HEK293 (cell line): ENCODE measurements around the gene ZNF23.

Experiments
- CTCF ChIP-seq: fragments of 450-650 bp; formaldehyde crosslinking; IDR thresholded peaks from 2 replicates; pipeline ENCODE4 v1.5.1; 2016; ENCODE audit warnings: missing biosample characterization, missing genetic modification characterization
- HOXC10 ChIP-seq: sonication (generic); formaldehyde crosslinking; IDR thresholded peaks from 2 replicates; pipeline ENCODE4 v1.8.1; 2023; ENCODE audit warnings: mild to moderate bottlenecking, missing genetic modification reagents
- KLF17 ChIP-seq: fragments of 450-650 bp; formaldehyde crosslinking; IDR thresholded peaks from 2 replicates; pipeline ENCODE4 v1.5.1; 2016; ENCODE audit warnings: missing biosample characterization, missing genetic modification characterization
- KLF8 ChIP-seq: fragments of 450-650 bp; formaldehyde crosslinking; IDR thresholded peaks from 2 replicates; pipeline ENCODE4 v1.5.1; 2016; ENCODE audit warnings: missing biosample characterization, missing genetic modification characterization
- KLF9 ChIP-seq: fragments of 450-650 bp; formaldehyde crosslinking; IDR thresholded peaks from 2 replicates; pipeline ENCODE4 v1.5.1; 2016; ENCODE audit warnings: missing biosample characterization, missing genetic modification characterization, low read depth
- OVOL3 ChIP-seq: fragments of 450-650 bp; formaldehyde crosslinking; IDR thresholded peaks from 2 replicates; pipeline ENCODE4 v1.5.1; 2016; ENCODE audit warnings: missing biosample characterization, missing genetic modification characterization
- SP3 ChIP-seq: fragments of 450-650 bp; formaldehyde crosslinking; IDR thresholded peaks from 2 replicates; pipeline ENCODE4 v1.5.1; 2016; ENCODE audit warnings: missing biosample characterization, missing genetic modification characterization
- ZBTB10 ChIP-seq: fragments of 450-650 bp; formaldehyde crosslinking; IDR thresholded peaks from 2 replicates; pipeline ENCODE4 v1.5.1; 2016; ENCODE audit warnings: missing biosample characterization, missing genetic modification characterization
- ZBTB7A ChIP-seq: fragments of 450-650 bp; formaldehyde crosslinking; IDR thresholded peaks from 2 replicates; pipeline ENCODE4 v1.5.1; 2016; ENCODE audit warnings: low read depth, missing biosample characterization, missing genetic modification characterization
- ZBTB8A ChIP-seq: fragments of 450-650 bp; formaldehyde crosslinking; IDR thresholded peaks from 2 replicates; pipeline ENCODE4 v1.5.1; 2016; ENCODE audit warnings: missing biosample characterization, missing genetic modification characterization
- ZNF157 ChIP-seq: fragments of 450-650 bp; formaldehyde crosslinking; IDR thresholded peaks from 2 replicates; pipeline ENCODE4 v1.5.1; 2016; ENCODE audit warnings: missing biosample characterization, missing genetic modification characterization
- ZNF16 ChIP-seq: fragments of 450-650 bp; formaldehyde crosslinking; IDR thresholded peaks from 2 replicates; pipeline ENCODE4 v1.5.1; 2016; ENCODE audit warnings: low read depth, missing biosample characterization, missing genetic modification characterization
- ZNF18 ChIP-seq: fragments of 450-650 bp; formaldehyde crosslinking; IDR thresholded peaks from 2 replicates; pipeline ENCODE4 v1.5.1; 2016; ENCODE audit warnings: missing biosample characterization, missing genetic modification characterization
- ZNF211 ChIP-seq: fragments of 450-650 bp; formaldehyde crosslinking; IDR thresholded peaks from 2 replicates; pipeline ENCODE4 v1.5.1; 2016; ENCODE audit warnings: low read depth, missing biosample characterization, missing genetic modification characterization
- ZNF221 ChIP-seq: fragments of 450-650 bp; formaldehyde crosslinking; IDR thresholded peaks from 2 replicates; pipeline ENCODE4 v1.5.1; 2017; ENCODE audit warnings: missing biosample characterization, missing genetic modification characterization, borderline replicate concordance
- ZNF473 ChIP-seq: fragments of 450-650 bp; formaldehyde crosslinking; IDR thresholded peaks from 2 replicates; pipeline ENCODE4 v1.5.1; 2017; ENCODE audit warnings: missing biosample characterization, missing genetic modification characterization
- ZNF548 ChIP-seq: fragments of 450-650 bp; formaldehyde crosslinking; IDR thresholded peaks from 2 replicates; pipeline ENCODE4 v1.5.1; 2016; ENCODE audit warnings: missing biosample characterization, missing genetic modification characterization
- ZNF549 ChIP-seq: fragments of 450-650 bp; IDR thresholded peaks from 2 replicates; pipeline ENCODE4 v1.5.1; 2018; ENCODE audit warnings: missing biosample characterization, missing genetic modification characterization, mild to moderate bottlenecking, inconsistent platforms, moderate library complexity
- ZNF645 ChIP-seq: fragments of 450-650 bp; formaldehyde crosslinking; IDR thresholded peaks from 2 replicates; pipeline ENCODE4; 2016; ENCODE audit warnings: missing biosample characterization, missing genetic modification characterization
- ZNF677 ChIP-seq: fragments of 450-650 bp; IDR thresholded peaks from 2 replicates; pipeline ENCODE4 v1.5.0; 2018; ENCODE audit warnings: missing biosample characterization, mild to moderate bottlenecking, missing genetic modification characterization, moderate library complexity
- ZNF692 ChIP-seq: fragments of 450-650 bp; formaldehyde crosslinking; IDR thresholded peaks from 2 replicates; pipeline ENCODE4 v1.5.1; 2016; ENCODE audit warnings: missing biosample characterization, missing genetic modification characterization
- ZNF837 ChIP-seq: fragments of 450-650 bp; formaldehyde crosslinking; IDR thresholded peaks from 2 replicates; pipeline ENCODE4 v1.5.1; 2016; ENCODE audit warnings: missing biosample characterization, missing genetic modification characterization
- ZNF843 ChIP-seq: fragments of 450-650 bp; formaldehyde crosslinking; IDR thresholded peaks from 2 replicates; pipeline ENCODE4 v1.5.1; 2016; ENCODE audit warnings: missing biosample characterization, missing genetic modification characterization
- ZSCAN18 ChIP-seq: fragments of 450-650 bp; formaldehyde crosslinking; IDR thresholded peaks from 2 replicates; pipeline ENCODE4 v1.5.1; 2016; ENCODE audit warnings: missing biosample characterization, missing genetic modification characterization

ZNF23 gene

GRCh38 chr16:71426069-71426879 lies 35.8 kb downstream of the ZNF23 start (continued):
- TF ChIP-seq ZNF221 (0 out of 2 replicates have a peak, but pooled peaks have one; percentile 69), ZNF549 (tag by site-specific recombination) (no peak), ZBTB7A (tag by site-specific recombination) (peak; percentile 64; the same call in 1 of the 2 replicates), ZNF645 (tag by site-specific recombination) (peak; percentile 44; the same call in 1 of the 2 replicates), ZBTB10 (peak; percentile 4; the same call in 1 of the 2 replicates), ZNF837 (tag by site-specific recombination) (peak; percentile 74), KLF8 (tag by site-specific recombination) (peak; percentile 82), CTCF (tag by site-specific recombination) (0 out of 2 replicates have a peak, but pooled peaks have one; percentile 17), ZSCAN18 (peak; percentile 71; the same call in 1 of the 2 replicates), ZNF157 (tag by site-specific recombination) (no peak), ZNF692 (tag by site-specific recombination) (peak; percentile 96), ZNF548 (tag by site-specific recombination) (no peak; the same call in 1 of the 2 replicates), ZBTB8A (tag by site-specific recombination) (peak; percentile 48; the same call in 1 of the 2 replicates), SP3 (tag by site-specific recombination) (peak; percentile 60), OVOL3 (tag by site-specific recombination) (no peak), KLF9 (tag by site-specific recombination) (peak; percentile 97), ZNF843 (tag by site-specific recombination) (peak; percentile 81; the same call in 1 of the 2 replicates), ZNF211 (tag by site-specific recombination) (no peak), ZNF677 (0 out of 2 replicates have a peak, but pooled peaks have one; percentile 23), KLF17 (peak; percentile 83), ZNF16 (tag by site-specific recombination) (no peak), ZNF473 (tag by site-specific recombination) (no peak), HOXC10 (CRISPR knock-in tag) (no peak), ZNF18 (tag by site-specific recombination) (peak; percentile 62; the same call in 1 of the 2 replicates)
